ENCODE measurements around the gene ZNF337.

Gene ZNF337

DNA sequence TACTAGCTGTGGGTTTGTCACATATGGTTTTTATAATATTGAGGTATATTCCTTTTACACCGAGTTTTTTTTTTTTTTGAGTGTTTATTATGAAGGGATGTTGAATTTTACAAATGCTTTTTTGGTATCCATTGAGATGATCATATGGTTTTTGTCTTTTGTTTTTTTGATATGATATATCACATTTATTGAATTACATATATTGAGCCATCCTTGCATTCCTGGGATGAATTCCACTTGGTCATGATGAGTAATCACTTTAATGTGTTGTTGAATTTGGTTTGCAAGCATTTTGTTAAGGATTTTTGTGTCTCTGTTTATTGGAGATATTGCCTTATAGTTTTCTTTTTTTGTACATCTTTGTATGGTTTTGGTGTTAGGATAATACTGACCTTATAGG lies 3.3 kb upstream of the ZNF337 start:
- no peak overlapping the region for H3K4me3 ChIP-seq (ENCODE audit: low read depth, low read length)
- H3K36me3 ChIP-seq (replicated peaks): no peaks in the 10 kb centered on the region
- H3K27ac ChIP-seq: no peak overlapping the region
- H3K27me3 ChIP-seq (replicated peaks): no peaks in the 10 kb centered on the region
- in situ Hi-C loops (cut with HindIII; ENCODE audit: low pct_ligation_motif_present, low sequenced_read_pairs): no loop called here
- TF ChIP-seq, protein P1, sequence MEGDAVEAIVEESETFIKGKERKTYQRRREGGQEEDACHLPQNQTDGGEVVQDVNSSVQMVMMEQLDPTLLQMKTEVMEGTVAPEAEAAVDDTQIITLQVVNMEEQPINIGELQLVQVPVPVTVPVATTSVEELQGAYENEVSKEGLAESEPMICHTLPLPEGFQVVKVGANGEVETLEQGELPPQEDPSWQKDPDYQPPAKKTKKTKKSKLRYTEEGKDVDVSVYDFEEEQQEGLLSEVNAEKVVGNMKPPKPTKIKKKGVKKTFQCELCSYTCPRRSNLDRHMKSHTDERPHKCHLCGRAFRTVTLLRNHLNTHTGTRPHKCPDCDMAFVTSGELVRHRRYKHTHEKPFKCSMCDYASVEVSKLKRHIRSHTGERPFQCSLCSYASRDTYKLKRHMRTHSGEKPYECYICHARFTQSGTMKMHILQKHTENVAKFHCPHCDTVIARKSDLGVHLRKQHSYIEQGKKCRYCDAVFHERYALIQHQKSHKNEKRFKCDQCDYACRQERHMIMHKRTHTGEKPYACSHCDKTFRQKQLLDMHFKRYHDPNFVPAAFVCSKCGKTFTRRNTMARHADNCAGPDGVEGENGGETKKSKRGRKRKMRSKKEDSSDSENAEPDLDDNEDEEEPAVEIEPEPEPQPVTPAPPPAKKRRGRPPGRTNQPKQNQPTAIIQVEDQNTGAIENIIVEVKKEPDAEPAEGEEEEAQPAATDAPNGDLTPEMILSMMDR (IDR thresholded peaks at IDR 0.05; ENCODE audit: low read depth, low read length, missing control alignments): no peak
- DNase-seq: no peak

DNA sequence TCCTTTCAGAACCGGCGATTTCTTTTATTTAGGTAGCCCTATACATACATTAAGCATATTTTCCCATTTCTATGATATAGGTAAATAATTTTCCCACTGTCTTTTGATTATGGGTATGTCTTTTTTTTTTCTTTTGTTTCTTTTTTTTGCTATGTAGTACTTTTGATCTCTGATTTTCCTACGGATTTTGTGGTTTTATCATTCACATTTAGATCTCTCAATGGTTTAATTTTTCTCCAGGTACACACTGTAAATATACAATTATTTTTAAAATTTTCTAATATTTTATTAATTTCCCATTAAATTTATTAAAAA lies 436 bp upstream of the ZNF337 start:
- TF ChIP-seq, protein P1 (IDR thresholded peaks at IDR 0.05; ENCODE audit: low read depth, low read length, missing control alignments): no peak
- in situ Hi-C loops (cut with HindIII; ENCODE audit: low pct_ligation_motif_present, low sequenced_read_pairs): no loop called here
- Histone ChIP-seq H3K36me3 (replicated peaks) (no peaks in the 10 kb centered on the region), H3K4me3 (ENCODE audit: low read depth, low read length) (peak overlapping the region; percentile 95), H3K27ac (no peak overlapping the region), H3K27me3 (replicated peaks) (no peaks in the 10 kb centered on the region)
- no peak for DNase-seq

DNA sequence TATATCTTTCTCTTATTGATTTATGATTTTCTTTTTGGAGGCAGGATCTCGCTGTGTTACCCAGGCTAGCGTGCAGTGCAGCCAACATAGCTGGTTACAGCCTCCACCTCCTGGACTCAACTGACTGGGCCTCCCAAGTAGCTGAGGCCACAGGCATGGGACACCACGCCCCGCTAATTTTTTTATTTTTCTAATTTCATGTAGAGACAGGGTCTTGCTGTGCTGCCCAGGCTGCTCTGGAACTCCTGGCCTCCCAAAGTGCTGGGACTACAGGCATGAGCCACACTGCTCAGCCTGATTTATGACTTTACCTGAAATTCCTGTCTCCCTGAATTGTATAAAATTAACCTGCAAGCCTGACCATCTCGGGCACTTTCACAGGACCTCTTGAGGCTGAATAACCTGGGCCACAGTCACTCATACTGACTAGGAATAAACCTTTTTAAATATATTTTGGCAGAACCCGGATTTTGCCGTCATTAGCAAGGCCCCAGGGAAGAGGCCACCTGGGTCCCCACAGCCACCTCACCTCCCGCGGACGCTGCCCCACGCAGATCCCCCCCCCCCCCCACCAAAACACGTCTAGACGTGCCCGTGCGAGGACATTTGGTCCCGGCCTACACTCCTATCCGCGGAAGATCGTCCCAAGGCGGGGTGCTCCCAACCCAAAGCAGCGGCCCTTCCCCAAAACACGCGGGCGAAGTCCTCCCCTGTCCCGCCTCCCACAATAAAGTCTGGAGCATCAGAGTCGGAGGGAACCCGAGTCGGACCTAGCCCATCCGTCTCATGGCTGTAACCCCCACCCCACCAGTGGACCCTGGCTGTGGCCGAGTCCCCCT lies 902 bp downstream of the ZNF337 start:
- in situ Hi-C loops (cut with HindIII; ENCODE audit: low pct_ligation_motif_present, low sequenced_read_pairs): no loop called here

DNA sequence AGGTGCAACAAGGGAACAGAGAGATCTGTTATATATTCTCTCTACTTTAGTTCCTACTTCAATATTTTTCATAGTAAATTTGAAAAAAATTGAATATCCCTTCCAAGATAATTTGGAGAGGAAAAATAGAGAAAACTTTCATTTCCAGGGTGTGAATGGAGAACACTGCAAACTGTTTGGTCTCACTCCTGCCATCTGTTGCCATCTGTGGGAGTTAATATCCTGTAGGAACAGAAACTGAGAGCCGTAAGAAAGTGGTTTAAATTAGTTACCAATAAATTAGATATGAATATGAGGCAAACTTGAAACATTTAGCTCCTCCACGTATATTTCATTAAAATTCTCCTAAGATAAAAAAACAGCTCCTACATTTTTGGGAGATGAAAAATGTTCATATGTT lies 4.2 kb downstream of the ZNF337 start:
- in situ Hi-C loops (cut with HindIII; ENCODE audit: low pct_ligation_motif_present, low sequenced_read_pairs): no loop called here
- TF ChIP-seq, protein P1 (IDR thresholded peaks at IDR 0.05; ENCODE audit: low read depth, low read length, missing control alignments): no peak
- Histone ChIP-seq H3K4me3 (ENCODE audit: low read depth, low read length) (no peak overlapping the region), H3K27ac (no peak overlapping the region), H3K36me3 (replicated peaks) (no peaks in the 10 kb centered on the region), H3K27me3 (replicated peaks) (no peaks in the 10 kb centered on the region)
- DNase-seq: no peak

More for the DNA sequence above, 902 bp downstream of the ZNF337 start:
- Histone ChIP-seq H3K27me3 (replicated peaks) (no peaks in the 10 kb centered on the region), H3K27ac (peak overlapping the region; percentile 71), H3K4me3 (ENCODE audit: low read depth, low read length) (peak overlapping the region; percentile 95), H3K36me3 (replicated peaks) (no peaks in the 10 kb centered on the region)
- no peak for DNase-seq
- TF ChIP-seq, protein P1 (IDR thresholded peaks at IDR 0.05; ENCODE audit: low read depth, low read length, missing control alignments): no peak

DNA sequence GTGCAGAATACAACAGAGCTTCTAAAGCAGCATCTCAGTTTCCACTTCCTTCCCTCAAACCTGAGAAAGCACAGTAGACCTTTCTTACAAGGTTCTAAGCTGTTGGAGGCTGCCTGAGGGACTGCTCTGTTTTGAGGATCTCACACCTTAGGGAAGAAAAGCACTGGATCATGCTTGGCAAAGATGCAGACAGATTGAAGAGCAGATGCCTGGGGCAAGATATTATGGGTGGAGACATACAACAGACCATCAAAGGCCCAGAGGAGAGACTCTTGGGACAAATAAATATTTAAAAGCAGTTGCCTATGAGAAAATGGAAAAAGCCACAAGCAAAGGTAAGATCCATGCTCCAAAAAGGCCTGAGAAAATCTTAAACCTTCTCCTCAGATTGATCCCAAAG lies 6.2 kb downstream of the ZNF337 start:
- Histone ChIP-seq H3K27ac (no peak overlapping the region), H3K27me3 (replicated peaks) (no peaks in the 10 kb centered on the region), H3K36me3 (replicated peaks) (peaks cover 6% of the 10 kb centered on the region), H3K4me3 (ENCODE audit: low read depth, low read length) (no peak overlapping the region)
- TF ChIP-seq, protein P1 (IDR thresholded peaks at IDR 0.05; ENCODE audit: low read depth, low read length, missing control alignments): no peak
- in situ Hi-C loops (cut with HindIII; ENCODE audit: low pct_ligation_motif_present, low sequenced_read_pairs): no loop called here
- DNase-seq: no peak

Data from brain microvascular endothelial cell (primary cell).